HG03439 (cell line): ENCODE results near the gene SNAPC2.
"Not testable (repeated sequence)": the region's sequence is repeated elsewhere in the genome, so short reads cannot be mapped to it uniquely, and the experiment has no call there.

Experiments
- ATAC-seq: cut with Tn5 transposase; IDR thresholded peaks from one replicate; pipeline ENCODE4 v1.9.1; 2021; ENCODE audit warnings: mild to moderate bottlenecking, moderate library complexity; ENCODE audit not compliant: unreplicated experiment

Gene SNAPC2

GRCh38 chr19:7920519-7921301 is 572 bp downstream of the SNAPC2 start:
- peak; percentile 37 for ATAC-seq

DNA sequence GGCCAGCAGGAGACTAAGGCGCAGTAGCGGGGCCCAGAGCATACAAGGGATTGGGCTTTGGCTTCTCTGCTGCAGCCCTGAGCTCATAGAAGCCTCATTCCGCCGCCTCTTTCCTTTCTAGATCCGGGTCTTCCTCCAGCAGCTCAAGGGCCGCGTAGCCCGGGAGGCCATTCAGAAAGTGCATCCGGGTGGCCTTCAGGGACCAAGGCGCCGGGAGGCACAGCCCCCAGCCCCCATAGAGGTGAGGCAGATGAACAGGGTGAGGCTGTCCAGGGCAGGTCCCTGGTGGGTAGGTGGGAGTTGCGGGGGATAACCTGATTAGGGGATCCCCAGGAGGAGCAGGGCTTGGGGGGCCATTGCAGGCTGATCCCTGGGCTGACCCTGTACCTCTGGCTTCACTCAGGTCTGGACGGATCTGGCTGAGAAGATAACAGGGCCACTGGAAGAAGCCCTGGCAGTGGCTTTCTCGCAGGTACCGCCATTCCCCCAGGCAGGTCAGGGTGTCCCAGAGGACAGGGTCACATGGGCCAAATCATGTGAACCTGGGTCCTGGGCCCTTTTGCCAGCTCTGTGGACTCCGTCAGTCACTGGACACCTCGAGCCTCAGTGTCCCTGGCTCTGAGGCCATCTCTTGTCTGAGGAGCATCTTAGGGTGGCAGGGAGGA is 1.3 kb downstream of the SNAPC2 start:
- ATAC-seq, result no peak

GRCh38 chr19:7921967-7922835 is 2.1 kb downstream of the SNAPC2 start:
- ATAC-seq, result no peak

DNA sequence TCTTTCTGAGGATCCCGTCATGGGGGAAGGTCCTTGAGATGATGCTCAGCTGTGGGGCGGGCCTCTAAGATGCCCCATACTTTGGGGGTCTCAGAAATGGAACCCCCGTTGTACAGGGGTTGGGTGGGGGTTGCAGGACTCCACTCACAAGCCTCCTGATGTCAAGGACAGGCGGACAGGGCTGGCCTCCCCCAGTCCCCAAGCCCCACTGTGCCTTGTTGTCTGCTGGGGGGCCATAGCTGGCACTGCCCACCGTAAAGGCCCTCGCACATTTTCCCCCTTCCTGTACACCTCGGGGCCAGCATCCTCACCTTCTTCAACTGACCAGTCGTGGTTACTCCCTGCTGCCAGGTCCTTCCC is 2.7 kb downstream of the SNAPC2 start:
- no peak for ATAC-seq

- ATAC-seq, result no peak
Measured at GRCh38 chr19:7923295-7924191, 3.4 kb downstream of the SNAPC2 start.

GRCh38 chr19:7924241-7924640 is 4.1 kb downstream of the SNAPC2 start:
- ATAC-seq, result no peak

- no peak for ATAC-seq
Measured at GRCh38 chr19:7924651-7925170, 4.6 kb downstream of the SNAPC2 start.

- ATAC-seq, result no peak
Measured at GRCh38 chr19:7925171-7925851, 5.2 kb downstream of the SNAPC2 start.

DNA sequence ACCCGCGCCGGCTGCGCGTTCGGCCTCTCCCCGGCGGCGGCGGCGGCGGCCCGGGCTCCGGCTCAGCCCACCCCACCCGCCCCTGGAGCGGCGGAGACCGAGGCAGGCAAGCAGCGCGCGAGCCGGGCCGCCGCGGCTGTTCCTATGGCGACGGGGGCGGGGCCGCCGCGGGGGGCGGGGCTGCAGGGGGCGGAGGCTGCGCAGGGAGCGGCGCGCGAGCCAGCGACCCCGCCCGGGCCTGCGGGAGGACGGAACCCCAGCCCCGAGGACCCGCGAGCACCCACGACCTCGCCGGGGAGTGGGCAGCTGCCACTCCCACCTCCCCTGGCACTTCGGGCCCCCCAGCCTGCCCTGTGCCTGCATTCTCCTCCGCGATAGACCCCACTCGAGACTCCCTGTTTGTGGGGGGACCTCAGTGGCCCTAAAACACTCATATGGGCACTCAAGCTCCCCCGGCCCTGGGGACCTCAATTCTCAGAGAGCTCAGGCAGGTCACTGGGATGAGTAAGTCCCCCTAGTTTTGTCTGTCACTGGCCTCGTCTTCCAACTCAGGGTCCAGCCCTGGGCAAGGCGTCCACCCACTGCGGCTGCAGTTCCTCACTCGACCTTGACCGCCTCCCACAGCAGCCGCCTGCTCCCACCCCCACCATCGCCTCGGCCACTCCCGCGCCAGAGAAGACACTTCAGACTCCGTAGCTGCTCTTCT is 6.0 kb downstream of the SNAPC2 start, which contains the start of gene CTXN1:
Gene CTXN1 (minus strand): TSS at position 115 of the 706 bp plus-strand sequence. CDS start 597 bp downstream, outside the sequence.
- no peak for ATAC-seq

- no peak for ATAC-seq
Measured at GRCh38 chr19:7926727-7927604, 6.8 kb downstream of the SNAPC2 start.

DNA sequence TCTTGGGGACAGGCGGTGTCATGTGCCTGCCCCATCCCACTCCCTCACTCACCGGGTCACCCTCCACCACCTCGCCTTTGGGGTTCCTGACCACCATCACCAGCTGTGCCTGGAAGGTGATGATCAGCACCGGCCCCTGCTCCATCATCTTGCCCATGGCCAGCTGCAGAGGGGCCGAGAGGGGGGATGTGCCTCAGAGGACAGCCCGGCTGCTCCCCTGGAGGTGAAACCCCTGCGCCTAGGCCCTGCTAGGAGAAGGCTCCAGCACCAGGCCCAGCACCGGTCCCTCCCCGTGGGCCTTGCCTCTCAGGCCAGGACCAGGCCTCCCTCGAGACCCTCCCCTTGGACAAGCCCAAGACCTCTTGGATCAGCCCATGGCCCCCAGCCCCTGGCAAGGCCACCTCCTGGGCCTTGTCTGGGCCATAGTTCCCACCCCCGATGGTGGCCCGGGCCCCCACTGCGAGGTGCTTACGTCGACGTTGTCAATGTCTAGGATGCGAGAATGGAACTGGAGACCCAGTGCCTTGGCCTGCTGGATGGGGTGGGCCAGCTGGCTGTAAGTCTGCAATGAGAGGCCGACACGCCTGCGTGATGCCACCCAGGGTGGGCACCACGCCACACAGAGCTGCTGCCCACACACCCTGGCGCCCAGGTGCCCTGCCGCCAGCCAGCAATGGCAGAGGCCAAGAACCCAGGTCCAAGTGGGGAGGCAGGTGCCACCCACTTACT is 7.6 kb downstream of the SNAPC2 start:
- no peak for ATAC-seq

- no peak for ATAC-seq
Measured at GRCh38 chr19:7928334-7928706, 8.2 kb downstream of the SNAPC2 start.

GRCh38 chr19:7928741-7929701 is 8.9 kb downstream of the SNAPC2 start:
- no peak for ATAC-seq

GRCh38 chr19:7930030-7930429 is 9.9 kb downstream of the SNAPC2 start:
- not testable (repeated sequence) for ATAC-seq

DNA sequence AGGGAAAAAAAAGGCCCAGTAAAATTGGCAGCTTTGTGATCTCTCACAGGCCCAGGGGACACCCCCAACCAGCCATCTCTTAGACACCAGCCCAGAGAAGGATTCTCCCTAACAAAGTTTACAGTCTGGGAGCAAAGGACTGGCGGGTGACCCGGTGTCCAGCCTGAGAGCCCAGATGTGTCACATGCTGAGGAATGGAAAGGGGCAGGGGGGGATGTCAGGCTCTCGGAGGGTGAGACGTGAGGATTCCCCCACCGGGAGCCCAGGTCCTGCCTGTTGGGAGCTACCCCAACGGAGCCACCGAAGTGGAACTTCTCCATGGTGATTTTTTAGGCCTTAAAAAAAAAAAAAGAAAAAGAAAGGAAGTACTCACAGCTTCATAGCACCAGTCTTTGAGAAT is 10.6 kb downstream of the SNAPC2 start:
- no peak for ATAC-seq
